ENCODE data around the gene OVAAL.

OVAAL gene

DNA sequence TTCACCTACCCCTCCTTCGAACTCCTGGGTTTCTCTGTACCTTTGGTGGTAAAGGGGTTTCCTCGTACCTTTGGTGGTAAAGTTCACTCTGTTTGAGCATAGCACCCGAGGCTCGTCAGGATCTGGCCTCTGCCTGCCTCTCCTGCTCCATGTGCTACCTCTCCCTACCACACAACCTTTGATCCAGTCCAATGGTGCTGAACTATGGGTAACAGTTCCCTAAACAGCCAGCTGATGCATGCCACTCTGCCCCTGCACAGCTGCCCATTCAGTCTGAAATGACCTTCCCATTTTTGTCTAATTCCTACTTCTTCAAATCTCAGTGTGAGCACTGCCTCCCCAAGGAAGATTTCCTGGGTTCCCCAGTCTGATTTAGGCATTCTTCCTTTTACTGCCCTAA, 14.0 kb downstream of the OVAAL start:
- Histone ChIP-seq H3K4me3 (ENCODE audit: low read length) (no peak overlapping the region), H3K9me3 (ENCODE audit: insufficient read depth, low read depth, low read length) (no peaks in the 10 kb centered on the region), H3K27me3 (ENCODE audit: insufficient read depth, low read length) (no peaks in the 10 kb centered on the region), H3K9ac (ENCODE audit: low read depth, low read length) (no peak overlapping the region), H3K36me3 (ENCODE audit: insufficient read depth, low read length) (no peaks in the 10 kb centered on the region), H3K4me1 (ENCODE audit: insufficient read depth, low read length) (no peaks in the 10 kb centered on the region), H3K27ac (ENCODE audit: low read depth, low read length) (no peak overlapping the region)
- WGBS, result 96% methylated on average over 4 of the region's 4 CpGs

DNA sequence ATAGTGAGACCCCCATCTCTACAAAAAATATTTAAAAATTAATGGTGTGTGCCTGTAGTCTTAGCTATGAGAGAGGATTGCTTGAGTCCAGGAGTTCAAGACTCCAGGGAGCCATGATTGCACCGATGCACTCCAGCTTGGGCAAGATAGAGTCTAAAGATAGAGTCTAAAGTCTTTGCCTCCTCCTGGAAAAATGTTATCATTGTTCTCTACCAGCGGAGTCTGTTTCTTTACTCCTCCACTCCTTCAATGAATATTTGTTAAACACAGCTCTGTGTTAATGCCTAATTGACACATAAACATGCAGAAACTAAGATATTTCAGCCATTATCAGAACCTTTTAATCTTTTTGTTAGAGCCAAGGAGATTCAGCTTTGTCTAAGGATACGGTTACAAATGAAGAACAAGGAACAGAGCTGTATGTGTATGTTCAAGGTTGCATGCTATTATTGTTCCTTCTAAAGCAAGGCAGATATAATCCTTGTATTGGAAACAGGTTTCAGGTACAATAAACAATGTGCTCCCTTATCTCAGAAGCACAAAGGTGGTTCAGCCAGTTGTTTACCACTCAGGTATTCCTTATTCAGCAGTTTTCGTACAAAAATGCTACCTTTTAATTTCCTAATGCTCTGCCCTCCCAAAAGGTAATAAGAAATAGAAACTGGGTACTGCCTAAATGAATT, 15.4 kb downstream of the OVAAL start:
- 89% methylated on average over 4 of the region's 4 CpGs for WGBS
- no peaks in the 10 kb centered on the region for H3K36me3 ChIP-seq (ENCODE audit: insufficient read depth, low read length)
- no peaks in the 10 kb centered on the region for H3K4me1 ChIP-seq (ENCODE audit: insufficient read depth, low read length)
- H3K27me3 ChIP-seq (ENCODE audit: insufficient read depth, low read length), result no peaks in the 10 kb centered on the region
- no peak overlapping the region for H3K27ac ChIP-seq (ENCODE audit: low read depth, low read length)
- H3K9me3 ChIP-seq (ENCODE audit: insufficient read depth, low read depth, low read length), result no peaks in the 10 kb centered on the region
- no peak overlapping the region for H3K4me3 ChIP-seq (ENCODE audit: low read length)
- no peak overlapping the region for H3K9ac ChIP-seq (ENCODE audit: low read depth, low read length)

DNA sequence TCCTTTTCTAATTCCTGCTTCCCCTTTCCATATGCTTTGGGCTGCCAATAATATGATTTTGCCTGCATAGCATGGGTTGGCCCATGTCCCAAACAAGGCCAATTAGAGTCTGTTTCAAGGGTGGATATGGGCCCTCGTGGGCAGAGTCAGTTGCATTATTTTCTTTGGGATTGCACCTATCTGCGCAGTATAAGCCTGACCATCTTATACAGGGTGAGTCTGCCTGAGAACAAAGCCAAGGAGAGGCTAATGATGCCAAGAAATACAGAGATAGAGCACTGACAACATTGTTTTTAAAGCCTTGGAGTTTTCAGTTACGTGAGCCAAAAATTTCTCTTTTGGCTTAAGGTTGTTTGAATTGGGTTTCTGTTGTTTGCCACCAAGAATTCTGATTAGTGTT, 18.6 kb downstream of the OVAAL start:
- H3K9ac ChIP-seq (ENCODE audit: low read depth, low read length), result no peak overlapping the region
- no peak overlapping the region for H3K27ac ChIP-seq (ENCODE audit: low read depth, low read length)
- WGBS, result 91% methylated on average over 3 of the region's 3 CpGs
- H3K4me1 ChIP-seq (ENCODE audit: insufficient read depth, low read length), result no peaks in the 10 kb centered on the region
- H3K36me3 ChIP-seq (ENCODE audit: insufficient read depth, low read length), result no peaks in the 10 kb centered on the region
- no peak overlapping the region for H3K4me3 ChIP-seq (ENCODE audit: low read length)
- no peaks in the 10 kb centered on the region for H3K27me3 ChIP-seq (ENCODE audit: insufficient read depth, low read length)
- no peaks in the 10 kb centered on the region for H3K9me3 ChIP-seq (ENCODE audit: insufficient read depth, low read depth, low read length)

DNA sequence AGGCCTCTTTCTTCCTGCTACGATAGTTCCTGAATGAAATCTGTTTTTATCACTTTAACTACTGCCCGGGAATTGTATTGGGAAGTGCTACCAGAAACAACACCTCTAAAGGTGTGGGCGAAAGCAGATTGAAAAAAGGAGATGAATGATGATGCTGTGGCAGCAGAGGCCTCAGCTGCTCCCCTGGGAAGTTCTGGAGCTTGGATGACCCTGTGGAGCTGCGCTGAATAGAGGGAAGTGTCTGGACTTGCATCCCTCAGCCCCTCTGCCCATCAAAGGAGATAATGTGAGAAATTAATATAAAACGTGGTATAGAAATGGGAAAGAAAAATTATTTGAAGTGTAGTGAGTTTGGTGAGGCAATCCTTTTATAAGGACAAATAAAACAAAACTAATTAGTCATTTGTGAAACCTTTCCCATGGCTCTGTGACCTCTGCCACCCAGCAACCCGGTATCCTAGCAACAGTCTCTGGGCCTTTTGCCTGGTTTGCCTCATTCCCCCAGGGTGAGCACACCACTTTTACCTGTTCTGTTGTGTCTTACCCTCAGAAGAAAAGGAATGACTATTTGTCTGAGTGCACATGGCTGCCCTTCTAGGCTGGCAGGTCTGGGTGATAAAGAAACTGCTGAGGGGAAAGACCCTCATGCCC, 21.3 kb downstream of the OVAAL start:
- Histone ChIP-seq H3K27ac (ENCODE audit: low read depth, low read length) (no peak overlapping the region), H3K27me3 (ENCODE audit: insufficient read depth, low read length) (no peaks in the 10 kb centered on the region)
- WGBS, result 97% methylated on average over 5 of the region's 6 CpGs

DNA sequence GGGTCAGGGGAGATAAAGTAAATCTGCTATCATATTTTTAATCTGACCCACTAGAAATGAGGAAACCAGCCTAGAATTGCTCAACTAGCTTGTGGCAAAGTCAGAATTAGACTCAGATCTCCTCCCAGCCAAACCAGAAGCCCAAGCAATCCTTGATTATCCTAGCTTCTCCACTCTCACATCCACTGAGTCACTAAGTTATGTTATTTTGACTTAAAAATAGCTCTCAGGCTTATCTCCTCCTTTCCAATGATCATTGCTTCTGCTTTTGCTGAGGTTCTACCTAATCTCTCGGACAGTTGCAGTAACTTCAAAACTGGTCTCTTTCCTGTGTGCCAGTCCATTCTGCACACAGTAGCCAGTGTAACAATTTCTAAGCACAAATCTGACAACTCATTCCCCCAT, 22.9 kb downstream of the OVAAL start:
- no peak overlapping the region for H3K9ac ChIP-seq (ENCODE audit: low read depth, low read length)
- H3K27ac ChIP-seq (ENCODE audit: low read depth, low read length), result no peak overlapping the region
- 93% methylated on average over 1 of the region's 1 CpG for WGBS
- H3K9me3 ChIP-seq (ENCODE audit: insufficient read depth, low read depth, low read length), result no peaks in the 10 kb centered on the region
- no peaks in the 10 kb centered on the region for H3K27me3 ChIP-seq (ENCODE audit: insufficient read depth, low read length)
- H3K4me3 ChIP-seq (ENCODE audit: low read length), result no peak overlapping the region
- no peaks in the 10 kb centered on the region for H3K36me3 ChIP-seq (ENCODE audit: insufficient read depth, low read length)
- H3K4me1 ChIP-seq (ENCODE audit: insufficient read depth, low read length), result no peaks in the 10 kb centered on the region

More for the DNA sequence above, 21.3 kb downstream of the OVAAL start:
- H3K36me3 ChIP-seq (ENCODE audit: insufficient read depth, low read length), result no peaks in the 10 kb centered on the region
- H3K4me3 ChIP-seq (ENCODE audit: low read length), result no peak overlapping the region
- no peaks in the 10 kb centered on the region for H3K9me3 ChIP-seq (ENCODE audit: insufficient read depth, low read depth, low read length)
- H3K4me1 ChIP-seq (ENCODE audit: insufficient read depth, low read length), result no peaks in the 10 kb centered on the region
- H3K9ac ChIP-seq (ENCODE audit: low read depth, low read length), result no peak overlapping the region

DNA sequence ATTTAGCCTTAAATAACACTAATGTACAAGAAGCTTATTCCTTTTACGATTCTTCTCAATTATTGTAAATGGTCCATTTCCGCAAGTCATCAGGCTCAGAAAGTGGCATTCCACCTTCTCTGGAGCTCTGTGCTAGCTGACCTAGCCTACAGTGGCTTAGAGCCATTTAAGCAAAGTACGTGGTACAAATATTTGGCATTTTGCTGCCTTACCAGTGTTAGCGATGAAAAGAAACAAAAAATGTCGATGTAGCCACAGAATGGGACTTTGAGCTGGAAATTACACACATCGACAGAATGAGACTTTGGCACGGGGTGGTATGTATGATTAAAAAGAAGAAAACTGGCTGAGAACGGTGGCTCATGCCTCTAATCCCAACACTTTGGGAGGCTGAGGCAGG, 26.1 kb downstream of the OVAAL start:
- no peak overlapping the region for H3K9ac ChIP-seq (ENCODE audit: low read depth, low read length)
- H3K27ac ChIP-seq (ENCODE audit: low read depth, low read length), result no peak overlapping the region
- H3K27me3 ChIP-seq (ENCODE audit: insufficient read depth, low read length), result no peaks in the 10 kb centered on the region

DNA sequence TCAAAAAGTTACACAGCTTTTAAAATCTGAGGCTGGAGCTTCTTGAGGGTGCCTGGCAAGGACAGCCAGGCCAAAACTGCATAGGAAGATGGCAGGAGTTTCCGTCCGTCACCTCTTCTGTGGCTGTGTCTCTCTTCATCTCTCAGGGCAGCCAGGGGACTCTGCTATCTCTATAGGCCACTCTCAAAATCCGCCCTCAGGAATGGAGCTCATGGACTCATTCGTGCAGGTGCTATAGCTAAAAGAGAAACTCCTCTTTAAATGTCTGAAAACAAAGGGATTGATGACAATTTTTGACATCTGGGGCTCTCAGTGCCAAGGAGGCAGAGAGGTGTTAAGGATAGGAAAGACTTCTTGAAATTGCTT, 27.2 kb downstream of the OVAAL start:
- Histone ChIP-seq H3K9ac (ENCODE audit: low read depth, low read length) (no peak overlapping the region), H3K27me3 (ENCODE audit: insufficient read depth, low read length) (no peaks in the 10 kb centered on the region), H3K9me3 (ENCODE audit: insufficient read depth, low read depth, low read length) (0 out of 2 replicates have a peak, but pooled peaks cover 3% of the 10 kb centered on the region), H3K27ac (ENCODE audit: low read depth, low read length) (no peak overlapping the region), H3K4me3 (ENCODE audit: low read length) (no peak overlapping the region), H3K36me3 (ENCODE audit: insufficient read depth, low read length) (no peaks in the 10 kb centered on the region), H3K4me1 (ENCODE audit: insufficient read depth, low read length) (no peaks in the 10 kb centered on the region)
- WGBS, result 91% methylated on average over 4 of the region's 4 CpGs

More for the DNA sequence above, 26.1 kb downstream of the OVAAL start:
- no peak overlapping the region for H3K4me3 ChIP-seq (ENCODE audit: low read length)
- WGBS, result 94% methylated on average over 8 of the region's 8 CpGs
- H3K9me3 ChIP-seq (ENCODE audit: insufficient read depth, low read depth, low read length), result 0 out of 2 replicates have a peak, but pooled peaks cover 3% of the 10 kb centered on the region
- H3K36me3 ChIP-seq (ENCODE audit: insufficient read depth, low read length), result no peaks in the 10 kb centered on the region
- H3K4me1 ChIP-seq (ENCODE audit: insufficient read depth, low read length), result no peaks in the 10 kb centered on the region

DNA sequence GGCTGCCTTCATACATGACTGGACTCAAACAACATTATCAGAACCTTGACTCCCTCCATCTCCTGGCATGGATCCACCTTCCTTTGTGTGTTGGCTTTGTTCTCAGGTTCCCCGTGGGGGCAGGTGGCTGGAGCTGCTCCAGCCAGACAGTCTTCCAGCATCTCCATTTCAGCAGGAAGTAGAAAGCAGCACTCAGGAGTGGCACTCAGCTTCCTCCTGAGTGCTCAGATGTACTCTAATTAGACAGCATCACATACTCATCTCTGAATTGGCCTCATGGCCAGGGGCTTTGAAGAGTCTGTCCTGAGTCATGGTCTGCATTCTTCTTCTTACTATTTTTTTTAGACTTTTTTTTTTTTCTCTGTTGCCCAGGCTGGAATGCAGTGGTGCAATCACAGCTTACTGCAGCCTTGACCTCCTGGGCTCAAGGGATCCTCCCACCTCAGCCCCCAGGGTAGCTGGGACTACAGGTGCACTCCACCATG, 27.9 kb downstream of the OVAAL start:
- H3K4me1 ChIP-seq (ENCODE audit: insufficient read depth, low read length), result no peaks in the 10 kb centered on the region
- 83% methylated on average over 1 of the region's 1 CpG for WGBS
- 0 out of 2 replicates have a peak, but pooled peaks cover 3% of the 10 kb centered on the region for H3K9me3 ChIP-seq (ENCODE audit: insufficient read depth, low read depth, low read length)
- H3K27me3 ChIP-seq (ENCODE audit: insufficient read depth, low read length), result no peaks in the 10 kb centered on the region
- H3K27ac ChIP-seq (ENCODE audit: low read depth, low read length), result no peak overlapping the region
- no peaks in the 10 kb centered on the region for H3K36me3 ChIP-seq (ENCODE audit: insufficient read depth, low read length)
- no peak overlapping the region for H3K9ac ChIP-seq (ENCODE audit: low read depth, low read length)
- H3K4me3 ChIP-seq (ENCODE audit: low read length), result no peak overlapping the region

DNA sequence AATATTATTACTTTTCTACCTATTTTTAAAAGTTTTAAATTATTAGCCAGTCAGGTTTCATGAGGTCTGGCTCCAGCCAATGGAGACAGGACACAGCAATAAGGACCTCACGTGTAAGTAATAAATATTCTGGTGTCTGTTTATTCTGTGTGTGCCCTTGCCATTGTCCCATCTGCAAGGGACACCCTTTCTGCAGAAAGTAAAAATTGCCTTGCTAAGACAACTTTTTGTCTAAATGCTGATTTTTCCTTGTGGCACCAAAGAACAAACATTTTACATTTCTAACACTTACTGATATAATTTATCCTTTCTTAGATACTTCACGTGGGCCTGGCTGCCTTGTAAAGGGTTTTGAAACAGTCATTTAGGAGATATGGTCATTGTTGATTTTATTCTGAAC, 29.4 kb downstream of the OVAAL start:
- no peaks in the 10 kb centered on the region for H3K4me1 ChIP-seq (ENCODE audit: insufficient read depth, low read length)
- H3K9me3 ChIP-seq (ENCODE audit: insufficient read depth, low read depth, low read length), result 0 out of 2 replicates have a peak, but pooled peaks cover 3% of the 10 kb centered on the region
- no peak overlapping the region for H3K27ac ChIP-seq (ENCODE audit: low read depth, low read length)
- H3K9ac ChIP-seq (ENCODE audit: low read depth, low read length), result no peak overlapping the region
- H3K36me3 ChIP-seq (ENCODE audit: insufficient read depth, low read length), result no peaks in the 10 kb centered on the region
- 90% methylated on average over 1 of the region's 2 CpGs for WGBS
- no peaks in the 10 kb centered on the region for H3K27me3 ChIP-seq (ENCODE audit: insufficient read depth, low read length)
- H3K4me3 ChIP-seq (ENCODE audit: low read length), result no peak overlapping the region

DNA sequence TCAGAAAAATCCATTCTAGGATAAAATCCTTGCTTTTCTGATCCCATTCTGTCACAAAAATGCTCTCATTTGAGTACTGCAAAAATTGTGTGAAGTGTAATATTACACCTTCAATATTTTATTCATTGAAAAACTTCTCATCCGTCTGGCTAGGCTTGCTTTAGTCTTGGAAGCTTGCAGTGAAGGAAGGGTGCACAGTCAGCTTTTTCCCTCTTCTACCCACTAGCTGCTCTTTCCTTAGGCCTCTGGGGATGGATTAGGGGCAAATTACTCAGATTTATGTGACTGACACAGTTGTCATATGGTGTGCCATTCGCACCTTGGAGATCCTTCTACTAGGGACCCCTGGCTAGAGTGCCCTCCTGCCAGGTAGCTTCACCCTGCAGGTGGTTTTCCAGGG, 32.1 kb downstream of the OVAAL start:
- H3K27ac ChIP-seq (ENCODE audit: low read depth, low read length), result no peak overlapping the region
- no peak overlapping the region for H3K4me3 ChIP-seq (ENCODE audit: low read length)
- 87% methylated on average over 2 of the region's 2 CpGs for WGBS
- no peaks in the 10 kb centered on the region for H3K27me3 ChIP-seq (ENCODE audit: insufficient read depth, low read length)
- H3K4me1 ChIP-seq (ENCODE audit: insufficient read depth, low read length), result no peaks in the 10 kb centered on the region
- 0 out of 2 replicates have a peak, but pooled peaks cover 3% of the 10 kb centered on the region for H3K9me3 ChIP-seq (ENCODE audit: insufficient read depth, low read depth, low read length)
- no peaks in the 10 kb centered on the region for H3K36me3 ChIP-seq (ENCODE audit: insufficient read depth, low read length)
- H3K9ac ChIP-seq (ENCODE audit: low read depth, low read length), result no peak overlapping the region

DNA sequence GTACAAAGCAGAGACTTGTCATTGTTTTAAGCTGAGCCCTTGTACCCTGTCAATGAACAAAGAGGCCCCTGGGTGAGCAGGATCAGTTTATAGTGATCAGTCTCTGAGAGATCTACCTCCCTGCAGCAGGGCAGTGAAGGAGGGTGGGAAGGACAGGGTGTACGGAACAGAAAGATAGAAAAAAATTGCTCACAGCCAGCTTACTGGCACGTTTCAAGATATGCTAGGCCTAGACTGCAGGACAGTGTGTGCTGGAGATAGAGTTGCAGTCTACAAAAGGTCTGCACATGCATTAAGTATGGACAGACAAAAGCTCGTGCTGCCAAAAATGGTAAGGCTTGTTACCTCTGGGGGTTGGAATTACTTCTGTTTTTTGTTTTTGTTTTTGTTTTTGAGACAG, 34.6 kb downstream of the OVAAL start:
- no peaks in the 10 kb centered on the region for H3K36me3 ChIP-seq (ENCODE audit: insufficient read depth, low read length)
- no peaks in the 10 kb centered on the region for H3K27me3 ChIP-seq (ENCODE audit: insufficient read depth, low read length)
- H3K27ac ChIP-seq (ENCODE audit: low read depth, low read length), result no peak overlapping the region
- no peaks in the 10 kb centered on the region for H3K4me1 ChIP-seq (ENCODE audit: insufficient read depth, low read length)
- no peak overlapping the region for H3K4me3 ChIP-seq (ENCODE audit: low read length)
- 91% methylated on average over 3 of the region's 3 CpGs for WGBS
- H3K9me3 ChIP-seq (ENCODE audit: insufficient read depth, low read depth, low read length), result no peaks in the 10 kb centered on the region
- no peak overlapping the region for H3K9ac ChIP-seq (ENCODE audit: low read depth, low read length)
